Neural cell (in vitro differentiated cells): ENCODE data around the gene KRT36. TPM values are rescaled to one million over a fixed set of nuclear protein-coding genes. Genes with fewer than 3 reads are reported as not detected.

Experiments
- H2AFZ ChIP-seq: fragments of 200-600, 300-800 bp; sonication (generic), shearing (Covaris generic); 2 replicates; pipeline ENCODE4 v1.6.0; 2014; ENCODE audit warnings: low read depth, mild to moderate bottlenecking, antibody characterized with exemption, low read length, moderate library complexity
- H3F3A ChIP-seq: fragments of 200-600 bp; shearing (Covaris generic); 2 replicates; pipeline ENCODE4 v1.6.1; 2016; ENCODE audit warnings: mild to moderate bottlenecking, moderate library complexity, mixed read lengths, antibody characterized with exemption, low read length; ENCODE audit not compliant: insufficient read depth, poor library complexity, severe bottlenecking
- H3K27ac ChIP-seq: fragments of 200-600, 300-800 bp; sonication (generic), shearing (Covaris generic); 2 replicates; pipeline ENCODE4 v1.5.1; 2014; ENCODE audit warnings: mild to moderate bottlenecking, low read length, moderate library complexity
- H3K27me3 ChIP-seq: fragments of 300-800, 200-600 bp; sonication (generic), shearing (Covaris generic); 2 replicates; pipeline ENCODE4 v1.6.0; 2014; ENCODE audit warnings: mild to moderate bottlenecking, low read depth, low read length, moderate library complexity; ENCODE audit not compliant: insufficient read depth
- H3K36me3 ChIP-seq: fragments of 300-800, 200-600 bp; sonication (generic), shearing (Covaris generic); 2 replicates; pipeline ENCODE4 v1.5.1; 2014; ENCODE audit warnings: mild to moderate bottlenecking, antibody characterized with exemption, low read length, moderate library complexity; ENCODE audit not compliant: insufficient read depth
- H3K4me2 ChIP-seq: fragments of 300-800, 200-600 bp; sonication (generic), shearing (Covaris generic); 2 replicates; pipeline ENCODE4 v1.6.0; 2014; ENCODE audit warnings: mild to moderate bottlenecking, low read length
- H3K4me3 ChIP-seq: fragments of 300-800, 200-600 bp; sonication (generic), shearing (Covaris generic); 2 replicates; pipeline ENCODE4 v1.5.1; 2014; ENCODE audit warnings: mild to moderate bottlenecking, low read length, moderate library complexity
- H3K79me2 ChIP-seq: fragments of 200-600 bp; shearing (Covaris generic); replicated peaks from 2 replicates; pipeline ENCODE4 v1.6.0; 2014; ENCODE audit warnings: mild to moderate bottlenecking, low read length, moderate library complexity; ENCODE audit not compliant: insufficient read depth
- H3K9ac ChIP-seq: fragments of 300-800, 200-600 bp; sonication (generic), shearing (Covaris generic); 2 replicates; pipeline ENCODE4 v1.6.1; 2016; ENCODE audit warnings: mild to moderate bottlenecking, low read length, mixed read lengths
- H3K9me2 ChIP-seq: fragments of 200-600 bp; shearing (Covaris generic); 2 replicates; pipeline ENCODE4 v1.6.1; 2016; ENCODE audit warnings: mild to moderate bottlenecking, low read length, mixed read lengths; ENCODE audit not compliant: insufficient read depth
- H3K9me3 ChIP-seq: fragments of 200-600, 300-800 bp; sonication (generic), shearing (Covaris generic); 2 replicates; pipeline ENCODE4 v1.6.1; 2016; ENCODE audit warnings: mild to moderate bottlenecking, mixed run types, low read length, moderate library complexity, mixed read lengths
- H4K20me1 ChIP-seq: fragments of 200-600 bp; shearing (Covaris generic); 2 replicates; pipeline ENCODE4 v1.6.1; 2016; ENCODE audit warnings: mild to moderate bottlenecking, mixed run types; ENCODE audit not compliant: insufficient read depth
- CTCF ChIP-seq: fragments of 450-650 bp; IDR thresholded peaks from 2 replicates; pipeline ENCODE4 v1.5.1; 2014; ENCODE audit warnings: antibody characterized with exemption, mild to moderate bottlenecking, moderate library complexity; ENCODE audit not compliant: poor library complexity, severe bottlenecking
- EP300 ChIP-seq: fragments of 450-650 bp; conservative IDR thresholded peaks from 2 replicates; pipeline ENCODE4 v1.6.1; 2014; ENCODE audit warnings: antibody characterized with exemption, mild to moderate bottlenecking, moderate library complexity; ENCODE audit not compliant: poor library complexity, severe bottlenecking
- EZH2 ChIP-seq: fragments of 200-600, 300-800 bp; shearing (Covaris generic), sonication (generic); IDR thresholded peaks from 2 replicates; pipeline ENCODE4 v1.6.1; 2014; ENCODE audit warnings: antibody characterized with exemption, low read length, borderline replicate concordance, mild to moderate bottlenecking; ENCODE audit not compliant: insufficient read depth, poor library complexity, severe bottlenecking
- MXI1 ChIP-seq: fragments of 450-650 bp; conservative IDR thresholded peaks from 2 replicates; pipeline ENCODE4 v1.6.1; 2014; ENCODE audit warnings: antibody characterized with exemption, mild to moderate bottlenecking; ENCODE audit not compliant: poor library complexity, severe bottlenecking
- POLR2AphosphoS5 ChIP-seq: IDR thresholded peaks from 2 replicates; pipeline ENCODE4 v1.6.1; 2012
- RAD21 ChIP-seq: fragments of 450-650 bp; conservative IDR thresholded peaks from 2 replicates; pipeline ENCODE4 v1.6.1; 2014; ENCODE audit warnings: antibody characterized with exemption, mild to moderate bottlenecking, moderate library complexity
- REST ChIP-seq: IDR thresholded peaks from 2 replicates; pipeline ENCODE4 v1.6.1; 2012; ENCODE audit warnings: borderline replicate concordance
- SMC3 ChIP-seq: fragments of 450-650 bp; conservative IDR thresholded peaks from 2 replicates; pipeline ENCODE4 v1.6.1; 2014; ENCODE audit warnings: antibody characterized with exemption, mild to moderate bottlenecking, moderate library complexity; ENCODE audit not compliant: poor library complexity
- TAF1 ChIP-seq: IDR thresholded peaks from 2 replicates; pipeline ENCODE4 v1.6.1; 2012; ENCODE audit warnings: low read depth
- polyA plus RNA-seq: library from polyadenylated mRNA; depleted of rRNA; stranded (reverse); fragments of >200 nt; gene quantifications from 2 replicates; pipeline ENCODE4 v1.2.3, GENCODE V29; 2014
- small RNA-seq, 3 experiments: library from RNA; depleted of rRNA; stranded (forward); fragments of <200 nt; gene quantifications; one replicate each; pipeline ENCODE3, GENCODE V24; 2012

Gene KRT36
- polyA plus RNA-seq, 1 donor from 2014 or later, result not detected

- Histone ChIP-seq H3K9ac (no peak overlapping the region), H2AFZ (no peak overlapping the region), H3K79me2 (no peaks in the 10 kb centered on the region), H3K9me2 (no peaks in the 10 kb centered on the region), H3K27me3 (no peaks in the 10 kb centered on the region), H4K20me1 (no peaks in the 10 kb centered on the region), H3K9me3 (no peaks in the 10 kb centered on the region), H3F3A (no peaks in the 10 kb centered on the region), H3K36me3 (no peaks in the 10 kb centered on the region), H3K4me2 (no peak overlapping the region), H3K4me3 (no peak overlapping the region), H3K27ac (no peak overlapping the region)
- no peak for TF ChIP-seq EZH2
- no peak for TF ChIP-seq REST
- no peak for TF ChIP-seq RAD21
- TF ChIP-seq TAF1, result no peak
- TF ChIP-seq POLR2AphosphoS5, result no peak
- TF ChIP-seq CTCF, result no peak
- TF ChIP-seq SMC3, result no peak
- no peak for TF ChIP-seq MXI1
- TF ChIP-seq EP300, result no peak
Measured at GRCh38 chr17:41437254-41437653, 52.5 kb downstream of the KRT36 start.

Small RNA genes lying within 50 kb of the gene (small RNA-seq; reads per million reads assigned to genes)
- gene RNU2-32P, result 0.10 to 93.1 (median 4.3) reads per million in 3 experiments

Other genes starting within 250 kb of the KRT36 start
- not detected in 2 replicates for gene KRTAP9-4, start 240.2 kb downstream of the KRT36 start, polyA plus RNA-seq
- not detected in 2 replicates for gene KRTAP9-9, start 234.5 kb downstream of the KRT36 start, polyA plus RNA-seq
- gene KRTAP9-6, start 224.5 kb downstream of the KRT36 start, polyA plus RNA-seq, result not detected in 2 replicates
- not detected in 2 replicates for gene KRTAP9-7, start 214.2 kb downstream of the KRT36 start, polyA plus RNA-seq
- gene KRTAP29-1, start 187.1 kb downstream of the KRT36 start, polyA plus RNA-seq, result not detected in 2 replicates
- gene KRTAP16-1, start 180.6 kb downstream of the KRT36 start, polyA plus RNA-seq, result not detected in 2 replicates
- gene KRTAP17-1, start 174.2 kb downstream of the KRT36 start, polyA plus RNA-seq, result not detected in 2 replicates
- not detected in 2 replicates for gene KRT33A, start 139.1 kb downstream of the KRT36 start, polyA plus RNA-seq
- gene KRT33B, start 120.1 kb downstream of the KRT36 start, polyA plus RNA-seq, result not detected in 2 replicates
- gene KRT34, start 107.6 kb downstream of the KRT36 start, polyA plus RNA-seq, result not detected in 2 replicates
- not detected in 2 replicates for gene KRT31, start 92.3 kb downstream of the KRT36 start, polyA plus RNA-seq
- gene KRT37, start 65.3 kb downstream of the KRT36 start, polyA plus RNA-seq, result not detected in 2 replicates
- gene KRT38, start 48.9 kb downstream of the KRT36 start, polyA plus RNA-seq, result not detected in 2 replicates
- gene KRT32, start 22.5 kb downstream of the KRT36 start, polyA plus RNA-seq, result not detected in 2 replicates
- not detected in 2 replicates for gene KRT35, start 8.8 kb downstream of the KRT36 start, polyA plus RNA-seq
- not detected in 2 replicates for gene KRT13, start 15.7 kb upstream of the KRT36 start, polyA plus RNA-seq
- gene KRT15, start 29.0 kb upstream of the KRT36 start, polyA plus RNA-seq, result 0.09 TPM in 1 of 2 replicates, not detected in the other
- 0.56 and 1.6 TPM in 2 replicates for gene KRT19, start 38.4 kb upstream of the KRT36 start, polyA plus RNA-seq
- gene KRT9, start 82.1 kb upstream of the KRT36 start, polyA plus RNA-seq, result not detected in 2 replicates
- gene KRT14, start 97.0 kb upstream of the KRT36 start, polyA plus RNA-seq, result not detected in 2 replicates
- gene KRT16, start 122.9 kb upstream of the KRT36 start, polyA plus RNA-seq, result not detected in 2 replicates
- gene KRT17, start 134.7 kb upstream of the KRT36 start, polyA plus RNA-seq, result 0.78 TPM in 1 of 2 replicates, not detected in the other
- 257 and 258 TPM in 2 replicates for gene EIF1, start 199.0 kb upstream of the KRT36 start, polyA plus RNA-seq
- gene GAST, start 222.4 kb upstream of the KRT36 start, polyA plus RNA-seq, result not detected in 2 replicates
- 0.79 and 1.5 TPM in 2 replicates for gene HAP1, start 244.7 kb upstream of the KRT36 start, polyA plus RNA-seq